Suprapubic skin (tissue), 4 donors: ENCODE data around the gene POLR3F. TPM values are rescaled to one million over a fixed set of nuclear protein-coding genes. Genes with fewer than 3 reads are reported as not detected.

ENCODE experiments used
- DNase-seq, 2 donors: peaks; one replicate each; pipeline ENCODE4 v3.0.0-alpha.2; 2019; ENCODE audit warnings: low spot score in 2 of 2
- H3K27ac ChIP-seq: fragments of 200-600 bp; sonication (generic); one replicate; pipeline ENCODE4 v1.5.1; 2019
- H3K27me3 ChIP-seq: fragments of 200-600 bp; sonication (generic); one replicate; pipeline ENCODE4 v1.5.1; 2019
- H3K36me3 ChIP-seq: fragments of 200-600 bp; sonication (generic); one replicate; pipeline ENCODE4 v1.5.1; 2019
- H3K4me1 ChIP-seq: fragments of 200-600 bp; sonication (generic); one replicate; pipeline ENCODE4 v1.5.1; 2019
- H3K4me3 ChIP-seq: fragments of 200-600 bp; sonication (generic); one replicate; pipeline ENCODE4 v1.5.1; 2019; ENCODE audit warnings: mild to moderate bottlenecking
- H3K9me3 ChIP-seq: fragments of 200-600 bp; sonication (generic); one replicate; pipeline ENCODE4 v1.5.1; 2019
- CTCF ChIP-seq, 2 donors: fragments of 200-600 bp in 1 of 2; fragments of 450-650 bp in 1 of 2; sonication (generic) in 1 of 2; IDR thresholded peaks; one replicate each; pipeline ENCODE4 v1.5.1; 2016 to 2019; ENCODE audit warnings: antibody characterized with exemption in 2 of 2, mild to moderate bottlenecking in 1 of 2, moderate library complexity in 1 of 2
- EP300 ChIP-seq: sonication (generic); formaldehyde crosslinking; IDR thresholded peaks from one replicate; pipeline ENCODE4 v1.6.1; 2017; ENCODE audit warnings: antibody characterized with exemption
- POLR2A ChIP-seq, 2 donors: fragments of 450-650 bp; IDR thresholded peaks; one replicate each; pipeline ENCODE4 v1.6.1; 2017; ENCODE audit warnings: antibody characterized with exemption in 2 of 2, mild to moderate bottlenecking in 2 of 2, moderate library complexity in 2 of 2
- POLR2AphosphoS5 ChIP-seq, 3 donors: sonication (generic); formaldehyde crosslinking; IDR thresholded peaks; one replicate each; pipeline ENCODE4 v1.6.1; 2017; ENCODE audit warnings: antibody characterized with exemption in 3 of 3
- whole genome bisulfite sequencing: methylation state at CpG from one replicate; pipeline ENCODE4 v1.1.5; 2018; 5-methylcytosine and 5-hydroxymethylcytosine counted together
- total RNA-seq, 4 donors: library from RNA; depleted of rRNA; stranded (reverse); fragments of >200 nt; gene quantifications; one replicate each; pipeline ENCODE4 v1.1.0, GENCODE V29; 2016

POLR3F gene
- total RNA-seq, 4 donors from 2014 or later: 6.9 to 13.7 (median 7.1) TPM

- no peak overlapping the region for H3K4me3 ChIP-seq
- no peak for DNase-seq
- no peaks in the 10 kb centered on the region for H3K27me3 ChIP-seq
- no peak overlapping the region for H3K27ac ChIP-seq
- 91% methylated on average over 9 of the region's 9 CpGs for WGBS
- no peaks in the 10 kb centered on the region for H3K9me3 ChIP-seq
- TF ChIP-seq POLR2AphosphoS5 (IDR thresholded peaks at IDR 0.05) (no peak), POLR2A (IDR thresholded peaks at IDR 0.05) (no peak), CTCF (IDR thresholded peaks at IDR 0.05) (no peak), EP300 (no peak)
- H3K4me1 ChIP-seq: peaks cover 3% of the 10 kb centered on the region
- no peaks in the 10 kb centered on the region for H3K36me3 ChIP-seq
Observed at GRCh38 chr20:18430172-18430826, 36.9 kb upstream of the POLR3F start.

DNA sequence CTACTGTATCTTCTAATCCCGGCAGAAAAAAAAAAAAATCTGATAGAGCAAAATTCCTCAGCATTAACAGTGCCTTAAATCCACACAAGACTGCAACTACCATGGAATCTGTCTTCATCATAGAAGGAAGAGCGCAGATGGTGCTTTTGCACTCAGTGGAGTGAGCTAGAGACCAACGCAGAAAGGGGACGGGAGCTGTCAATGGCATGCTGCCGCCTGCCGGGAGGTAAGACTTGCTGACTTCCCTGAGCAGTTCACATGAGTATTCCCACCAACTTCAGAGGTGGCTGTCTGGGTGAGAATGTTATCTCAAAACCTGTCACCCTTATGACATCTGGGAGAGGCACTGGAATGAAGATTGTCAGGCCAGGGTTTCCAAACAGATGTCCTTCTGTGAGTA lies 36.0 kb upstream of the POLR3F start:
- no peak for DNase-seq
- H3K4me1 ChIP-seq: peaks cover 3% of the 10 kb centered on the region
- no peaks in the 10 kb centered on the region for H3K9me3 ChIP-seq
- no peaks in the 10 kb centered on the region for H3K36me3 ChIP-seq
- no peak for TF ChIP-seq POLR2AphosphoS5 (IDR thresholded peaks at IDR 0.05)
- TF ChIP-seq CTCF (IDR thresholded peaks at IDR 0.05): no peak
- TF ChIP-seq EP300: no peak
- TF ChIP-seq POLR2A (IDR thresholded peaks at IDR 0.05): no peak
- H3K4me3 ChIP-seq: no peak overlapping the region
- no peaks in the 10 kb centered on the region for H3K27me3 ChIP-seq
- WGBS: 78% methylated on average over 6 of the region's 6 CpGs
- no peak overlapping the region for H3K27ac ChIP-seq

- Histone ChIP-seq H3K27ac (no peak overlapping the region), H3K36me3 (no peaks in the 10 kb centered on the region), H3K4me1 (no peaks in the 10 kb centered on the region), H3K4me3 (no peak overlapping the region), H3K9me3 (no peaks in the 10 kb centered on the region), H3K27me3 (no peaks in the 10 kb centered on the region)
- DNase-seq: no peak
- WGBS: 81% methylated on average over 2 of the region's 2 CpGs
- TF ChIP-seq POLR2AphosphoS5 (IDR thresholded peaks at IDR 0.05): no peak
- TF ChIP-seq POLR2A (IDR thresholded peaks at IDR 0.05): no peak
- TF ChIP-seq CTCF (IDR thresholded peaks at IDR 0.05): no peak
Observed at GRCh38 chr20:18436847-18437246, 30.3 kb upstream of the POLR3F start.

DNA sequence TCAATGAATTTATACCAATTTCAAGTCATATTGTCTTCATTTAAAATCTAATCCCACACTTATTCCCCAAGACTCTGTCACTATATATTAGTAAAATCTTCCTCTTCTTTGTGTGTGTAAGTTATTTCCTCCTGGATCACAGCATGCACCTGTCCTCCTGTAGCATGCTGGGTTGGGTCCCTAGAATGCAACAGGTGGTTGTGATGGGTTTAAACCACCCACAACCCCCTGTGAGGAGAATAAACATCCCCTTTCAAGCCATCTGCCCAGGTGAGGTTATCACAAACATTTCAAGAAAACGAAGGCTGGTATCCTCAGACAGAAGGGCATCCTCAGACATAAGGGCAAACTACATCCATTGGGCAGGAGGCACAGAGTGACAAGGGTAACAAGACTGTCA lies 26.8 kb upstream of the POLR3F start:
- Histone ChIP-seq H3K27me3 (no peaks in the 10 kb centered on the region), H3K27ac (no peak overlapping the region), H3K36me3 (no peaks in the 10 kb centered on the region), H3K9me3 (no peaks in the 10 kb centered on the region), H3K4me1 (no peaks in the 10 kb centered on the region), H3K4me3 (no peak overlapping the region)
- TF ChIP-seq CTCF (IDR thresholded peaks at IDR 0.05): no peak
- no peak for TF ChIP-seq POLR2AphosphoS5 (IDR thresholded peaks at IDR 0.05)
- TF ChIP-seq POLR2A (IDR thresholded peaks at IDR 0.05): no peak
- TF ChIP-seq EP300: no peak
- 91% methylated on average over 1 of the region's 1 CpG for WGBS
- DNase-seq: no peak

DNA sequence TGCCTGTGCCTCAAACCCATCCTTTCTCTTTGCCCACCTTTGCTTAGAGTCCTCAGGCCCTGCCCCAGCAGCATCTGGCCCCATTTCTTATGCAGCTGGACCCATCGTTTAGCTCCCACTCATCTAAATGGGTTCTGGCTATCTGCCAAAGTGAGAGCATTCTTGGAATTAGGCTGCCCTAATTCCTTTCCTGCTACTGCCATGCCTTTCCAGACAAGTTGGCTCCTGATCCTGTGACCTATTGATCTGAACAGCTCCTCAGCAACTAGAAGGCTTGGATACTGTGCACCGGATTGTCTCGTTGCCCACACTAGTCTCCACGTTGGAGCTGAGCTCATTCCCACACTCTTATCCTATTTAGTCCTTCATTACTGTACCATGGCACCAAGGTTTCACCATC lies 23.3 kb upstream of the POLR3F start:
- WGBS: 53% methylated on average over 4 of the region's 4 CpGs
- H3K9me3 ChIP-seq: no peaks in the 10 kb centered on the region
- no peak overlapping the region for H3K27ac ChIP-seq
- TF ChIP-seq POLR2A (IDR thresholded peaks at IDR 0.05) (no peak), POLR2AphosphoS5 (IDR thresholded peaks at IDR 0.05) (no peak), EP300 (no peak), CTCF (IDR thresholded peaks at IDR 0.05) (no peak)
- no peaks in the 10 kb centered on the region for H3K27me3 ChIP-seq
- no peaks in the 10 kb centered on the region for H3K4me1 ChIP-seq
- no peak overlapping the region for H3K4me3 ChIP-seq
- no peaks in the 10 kb centered on the region for H3K36me3 ChIP-seq
- no peak for DNase-seq
